DOHH2 (cell line): Measurements from ENCODE around the gene VPREB3.

Experiments
- H3F3A ChIP-seq: fragments of 200-600 bp; sonication (generic), shearing (Covaris generic); 2 replicates; pipeline ENCODE4 v1.6.0; 2016; ENCODE audit warnings: antibody characterized with exemption, mild to moderate bottlenecking; ENCODE audit not compliant: control insufficient read depth, insufficient read depth
- H3K27ac ChIP-seq: fragments of 200-600 bp; sonication (generic); 2 replicates; pipeline ENCODE4 v1.5.1; 2014; ENCODE audit warnings: low read depth, mild to moderate bottlenecking, low read length, moderate library complexity
- H3K27me3 ChIP-seq: fragments of 200-600 bp; sonication (generic); 2 replicates; pipeline ENCODE4 v1.6.1; 2014; ENCODE audit warnings: mild to moderate bottlenecking, low read length, mixed read lengths; ENCODE audit not compliant: control insufficient read depth
- H3K36me3 ChIP-seq: fragments of 200-600 bp; sonication (generic); 2 replicates; pipeline ENCODE4 v1.6.1; 2014; ENCODE audit warnings: mild to moderate bottlenecking, low read length, moderate library complexity, mixed read lengths; ENCODE audit not compliant: control insufficient read depth
- H3K4me1 ChIP-seq: fragments of 200-600 bp; sonication (generic); 2 replicates; pipeline ENCODE4 v1.6.1; 2014; ENCODE audit warnings: mild to moderate bottlenecking, low read length, mixed read lengths; ENCODE audit not compliant: control insufficient read depth
- H3K4me2 ChIP-seq: fragments of 200-600 bp; sonication (generic); 2 replicates; pipeline ENCODE4 v1.6.0; 2014; ENCODE audit warnings: mild to moderate bottlenecking, low read length, moderate library complexity
- H3K4me3 ChIP-seq: fragments of 200-600 bp; sonication (generic); 2 replicates; pipeline ENCODE4 v1.5.1; 2014; ENCODE audit warnings: mild to moderate bottlenecking, low read length, mixed read lengths
- H3K79me2 ChIP-seq: fragments of 200-600 bp; sonication (generic); 2 replicates; pipeline ENCODE4 v1.6.1; 2014; ENCODE audit warnings: mild to moderate bottlenecking, low read length, mixed read lengths; ENCODE audit not compliant: control insufficient read depth
- H3K9me2 ChIP-seq: fragments of 200-600 bp; sonication (generic); replicated peaks from 2 replicates; pipeline ENCODE4 v1.6.1; 2014; ENCODE audit warnings: mild to moderate bottlenecking, low read length, mixed read lengths; ENCODE audit not compliant: control insufficient read depth
- H3K9me3 ChIP-seq: fragments of 200-600 bp; sonication (generic); 2 replicates; pipeline ENCODE4 v1.6.1; 2014; ENCODE audit warnings: antibody characterized with exemption, low read length, mixed read lengths; ENCODE audit not compliant: control insufficient read depth, insufficient read depth
- H4K20me1 ChIP-seq: fragments of 200-600 bp; sonication (generic); 2 replicates; pipeline ENCODE4 v1.6.0; 2014; ENCODE audit warnings: low read depth, mild to moderate bottlenecking, antibody characterized with exemption, low read length, moderate library complexity; ENCODE audit not compliant: control insufficient read depth, insufficient read depth
- CTCF ChIP-seq: fragments of 200-600 bp; sonication (generic); IDR thresholded peaks from one replicate; pipeline ENCODE4 v1.5.1; 2014; ENCODE audit warnings: antibody characterized with exemption, mild to moderate bottlenecking, low read depth, low read length; ENCODE audit not compliant: poor library complexity, severe bottlenecking
- EZH2phosphoT487 ChIP-seq: fragments of 200-600 bp; sonication (generic); IDR thresholded peaks from 2 replicates; pipeline ENCODE4 v1.6.1; 2017; ENCODE audit warnings: borderline replicate concordance, mild to moderate bottlenecking, antibody characterized with exemption, low read length, moderate library complexity, mixed read lengths

The VPREB3 gene

GRCh38 chr22:23749841-23750301 is 4.4 kb downstream of the VPREB3 start:
- H3K9me3 ChIP-seq, result no peaks in the 10 kb centered on the region
- peaks cover 24% of the 10 kb centered on the region for H3F3A ChIP-seq
- no peaks in the 10 kb centered on the region for H4K20me1 ChIP-seq
- H3K4me3 ChIP-seq, result peak overlapping the region; percentile 97
- no peaks in the 10 kb centered on the region for H3K27me3 ChIP-seq
- no peak for TF ChIP-seq CTCF
- TF ChIP-seq EZH2phosphoT487, result no peak
- peak overlapping the region; percentile 88 for H3K4me2 ChIP-seq
- peaks cover 23% of the 10 kb centered on the region for H3K79me2 ChIP-seq
- H3K4me1 ChIP-seq, result peaks cover 41% of the 10 kb centered on the region
- no peaks in the 10 kb centered on the region for H3K9me2 ChIP-seq
- peaks cover 21% of the 10 kb centered on the region for H3K36me3 ChIP-seq
- H3K27ac ChIP-seq, result no peak overlapping the region

GRCh38 chr22:23745791-23746190 is 8.4 kb downstream of the VPREB3 start:
- H3K4me2 ChIP-seq, result no peak overlapping the region
- peaks cover 11% of the 10 kb centered on the region for H3K79me2 ChIP-seq
- peaks cover 10% of the 10 kb centered on the region for H3K4me1 ChIP-seq
- no peaks in the 10 kb centered on the region for H3K27me3 ChIP-seq
- TF ChIP-seq EZH2phosphoT487 (no peak), CTCF (no peak)
- H3K9me2 ChIP-seq, result no peaks in the 10 kb centered on the region
- H3F3A ChIP-seq, result no peaks in the 10 kb centered on the region
- no peaks in the 10 kb centered on the region for H3K9me3 ChIP-seq
- no peak overlapping the region for H3K4me3 ChIP-seq
- peaks cover 12% of the 10 kb centered on the region for H3K36me3 ChIP-seq
- no peak overlapping the region for H3K27ac ChIP-seq
- no peaks in the 10 kb centered on the region for H4K20me1 ChIP-seq

GRCh38 chr22:23744485-23744884 is 9.7 kb downstream of the VPREB3 start:
- no peaks in the 10 kb centered on the region for H3K4me1 ChIP-seq
- H3K36me3 ChIP-seq, result peaks cover 12% of the 10 kb centered on the region
- H3K27ac ChIP-seq, result no peak overlapping the region
- no peaks in the 10 kb centered on the region for H4K20me1 ChIP-seq
- H3K9me3 ChIP-seq, result no peaks in the 10 kb centered on the region
- no peaks in the 10 kb centered on the region for H3K9me2 ChIP-seq
- H3K79me2 ChIP-seq, result no peaks in the 10 kb centered on the region; the same call in 1 of the 2 replicates
- TF ChIP-seq CTCF (no peak), EZH2phosphoT487 (no peak)
- H3K4me3 ChIP-seq, result no peak overlapping the region
- H3F3A ChIP-seq, result no peaks in the 10 kb centered on the region
- H3K27me3 ChIP-seq, result no peaks in the 10 kb centered on the region
- H3K4me2 ChIP-seq, result no peak overlapping the region

- Histone ChIP-seq H3K9me2 (no peaks in the 10 kb centered on the region), H3K27ac (no peak overlapping the region), H3K9me3 (no peaks in the 10 kb centered on the region), H4K20me1 (no peaks in the 10 kb centered on the region), H3K4me3 (no peak overlapping the region), H3K4me2 (no peak overlapping the region), H3K36me3 (peaks cover 12% of the 10 kb centered on the region), H3K27me3 (no peaks in the 10 kb centered on the region), H3K4me1 (no peaks in the 10 kb centered on the region), H3F3A (no peaks in the 10 kb centered on the region; the same call in 1 of the 2 replicates), H3K79me2 (no peaks in the 10 kb centered on the region)
- no peak for TF ChIP-seq EZH2phosphoT487
- TF ChIP-seq CTCF, result no peak
Observed at GRCh38 chr22:23744001-23744400, 10.2 kb downstream of the VPREB3 start.
